ENCODE results near the gene IL1RAP.

The IL1RAP gene

GRCh38 chr3:190620886-190621608 is 107.2 kb downstream of the IL1RAP start:
- Histone ChIP-seq H3K4me3 (ENCODE audit: low read length) (no peak overlapping the region), H3K36me3 (ENCODE audit: control insufficient read depth, insufficient read depth, low read length) (no peaks in the 10 kb centered on the region), H3K9me3 (ENCODE audit: control insufficient read depth, insufficient read depth, low read length) (no peaks in the 10 kb centered on the region), H3K4me1 (ENCODE audit: control insufficient read depth, insufficient read depth, low read length) (no peaks in the 10 kb centered on the region), H3K27ac (ENCODE audit: low read length) (no peak overlapping the region), H3K27me3 (ENCODE audit: control insufficient read depth, insufficient read depth, low read length) (no peaks in the 10 kb centered on the region)
- no CpG with 5 or more reads among the region's 1 CpG for WGBS (ENCODE audit: insufficient coverage, insufficient read length)
- no peak for DNase-seq (ENCODE audit: low read depth, low spot score)

- no peak for DNase-seq (ENCODE audit: low read depth, low spot score)
- Histone ChIP-seq H3K4me1 (ENCODE audit: control insufficient read depth, insufficient read depth, low read length) (no peaks in the 10 kb centered on the region), H3K9me3 (ENCODE audit: control insufficient read depth, insufficient read depth, low read length) (no peaks in the 10 kb centered on the region), H3K36me3 (ENCODE audit: control insufficient read depth, insufficient read depth, low read length) (no peaks in the 10 kb centered on the region), H3K27me3 (ENCODE audit: control insufficient read depth, insufficient read depth, low read length) (no peaks in the 10 kb centered on the region), H3K4me3 (ENCODE audit: low read length) (no peak overlapping the region), H3K27ac (ENCODE audit: low read length) (no peak overlapping the region)
- WGBS (ENCODE audit: insufficient coverage, insufficient read length) = no CpG with 5 or more reads among the region's 3 CpGs
These were observed 108.0 kb downstream of the IL1RAP start for GRCh38 chr3:190621927-190622326.

- WGBS (ENCODE audit: insufficient coverage, insufficient read length) = no CpG with 5 or more reads among the region's 5 CpGs
- Histone ChIP-seq H3K27me3 (ENCODE audit: control insufficient read depth, insufficient read depth, low read length) (no peaks in the 10 kb centered on the region), H3K36me3 (ENCODE audit: control insufficient read depth, insufficient read depth, low read length) (no peaks in the 10 kb centered on the region), H3K9me3 (ENCODE audit: control insufficient read depth, insufficient read depth, low read length) (no peaks in the 10 kb centered on the region), H3K4me3 (ENCODE audit: low read length) (no peak overlapping the region), H3K4me1 (ENCODE audit: control insufficient read depth, insufficient read depth, low read length) (no peaks in the 10 kb centered on the region), H3K27ac (ENCODE audit: low read length) (no peak overlapping the region)
- no peak for DNase-seq (ENCODE audit: low read depth, low spot score)
These were observed 110.4 kb downstream of the IL1RAP start for GRCh38 chr3:190624282-190624681.

GRCh38 chr3:190626951-190627620 is 113.2 kb downstream of the IL1RAP start:
- Histone ChIP-seq H3K4me1 (ENCODE audit: control insufficient read depth, insufficient read depth, low read length) (no peaks in the 10 kb centered on the region), H3K27me3 (ENCODE audit: control insufficient read depth, insufficient read depth, low read length) (no peaks in the 10 kb centered on the region), H3K36me3 (ENCODE audit: control insufficient read depth, insufficient read depth, low read length) (no peaks in the 10 kb centered on the region), H3K9me3 (ENCODE audit: control insufficient read depth, insufficient read depth, low read length) (no peaks in the 10 kb centered on the region), H3K4me3 (ENCODE audit: low read length) (no peak overlapping the region), H3K27ac (ENCODE audit: low read length) (no peak overlapping the region)
- no peak for DNase-seq (ENCODE audit: low read depth, low spot score)
- no CpG with 5 or more reads among the region's 7 CpGs for WGBS (ENCODE audit: insufficient coverage, insufficient read length)

- Histone ChIP-seq H3K36me3 (ENCODE audit: control insufficient read depth, insufficient read depth, low read length) (no peaks in the 10 kb centered on the region), H3K27ac (ENCODE audit: low read length) (no peak overlapping the region), H3K4me1 (ENCODE audit: control insufficient read depth, insufficient read depth, low read length) (no peaks in the 10 kb centered on the region), H3K9me3 (ENCODE audit: control insufficient read depth, insufficient read depth, low read length) (no peaks in the 10 kb centered on the region), H3K4me3 (ENCODE audit: low read length) (no peak overlapping the region), H3K27me3 (ENCODE audit: control insufficient read depth, insufficient read depth, low read length) (no peaks in the 10 kb centered on the region)
- WGBS (ENCODE audit: insufficient coverage, insufficient read length) = no CpG with 5 or more reads among the region's 4 CpGs
- DNase-seq (ENCODE audit: low read depth, low spot score) = no peak
These were observed 115.2 kb downstream of the IL1RAP start for GRCh38 chr3:190629088-190629487.

GRCh38 chr3:190631295-190631694 is 117.4 kb downstream of the IL1RAP start:
- no peak for DNase-seq (ENCODE audit: low read depth, low spot score)
- no peak overlapping the region for H3K4me3 ChIP-seq (ENCODE audit: low read length)
- no peaks in the 10 kb centered on the region for H3K36me3 ChIP-seq (ENCODE audit: control insufficient read depth, insufficient read depth, low read length)
- H3K27ac ChIP-seq (ENCODE audit: low read length) = no peak overlapping the region
- no CpG with 5 or more reads among the region's 2 CpGs for WGBS (ENCODE audit: insufficient coverage, insufficient read length)
- no peaks in the 10 kb centered on the region for H3K9me3 ChIP-seq (ENCODE audit: control insufficient read depth, insufficient read depth, low read length)
- no peaks in the 10 kb centered on the region for H3K27me3 ChIP-seq (ENCODE audit: control insufficient read depth, insufficient read depth, low read length)
- H3K4me1 ChIP-seq (ENCODE audit: control insufficient read depth, insufficient read depth, low read length) = no peaks in the 10 kb centered on the region

GRCh38 chr3:190641564-190641963 is 127.7 kb downstream of the IL1RAP start:
- no peak for DNase-seq (ENCODE audit: low read depth, low spot score)
- no peaks in the 10 kb centered on the region for H3K9me3 ChIP-seq (ENCODE audit: control insufficient read depth, insufficient read depth, low read length)
- peaks cover 1% of the 10 kb centered on the region; the same call in 1 of the 2 replicates for H3K4me1 ChIP-seq (ENCODE audit: control insufficient read depth, insufficient read depth, low read length)
- H3K4me3 ChIP-seq (ENCODE audit: low read length) = no peak overlapping the region
- no CpG with 5 or more reads among the region's 3 CpGs for WGBS (ENCODE audit: insufficient coverage, insufficient read length)
- H3K27me3 ChIP-seq (ENCODE audit: control insufficient read depth, insufficient read depth, low read length) = no peaks in the 10 kb centered on the region
- H3K36me3 ChIP-seq (ENCODE audit: control insufficient read depth, insufficient read depth, low read length) = no peaks in the 10 kb centered on the region
- H3K27ac ChIP-seq (ENCODE audit: low read length) = no peak overlapping the region

- H3K27me3 ChIP-seq (ENCODE audit: control insufficient read depth, insufficient read depth, low read length) = no peaks in the 10 kb centered on the region
- no peak for DNase-seq (ENCODE audit: low read depth, low spot score)
- H3K4me1 ChIP-seq (ENCODE audit: control insufficient read depth, insufficient read depth, low read length) = peaks cover 1% of the 10 kb centered on the region; the same call in 1 of the 2 replicates
- H3K4me3 ChIP-seq (ENCODE audit: low read length) = no peak overlapping the region
- no CpG with 5 or more reads among the region's 6 CpGs for WGBS (ENCODE audit: insufficient coverage, insufficient read length)
- no peaks in the 10 kb centered on the region for H3K9me3 ChIP-seq (ENCODE audit: control insufficient read depth, insufficient read depth, low read length)
- no peak overlapping the region for H3K27ac ChIP-seq (ENCODE audit: low read length)
- H3K36me3 ChIP-seq (ENCODE audit: control insufficient read depth, insufficient read depth, low read length) = no peaks in the 10 kb centered on the region
These were observed 128.1 kb downstream of the IL1RAP start for GRCh38 chr3:190642016-190642415.

GRCh38 chr3:190644035-190644434 is 130.2 kb downstream of the IL1RAP start:
- no peaks in the 10 kb centered on the region for H3K27me3 ChIP-seq (ENCODE audit: control insufficient read depth, insufficient read depth, low read length)
- no CpG with 5 or more reads among the region's 2 CpGs for WGBS (ENCODE audit: insufficient coverage, insufficient read length)
- no peaks in the 10 kb centered on the region for H3K36me3 ChIP-seq (ENCODE audit: control insufficient read depth, insufficient read depth, low read length)
- H3K4me3 ChIP-seq (ENCODE audit: low read length) = no peak overlapping the region
- no peak overlapping the region for H3K27ac ChIP-seq (ENCODE audit: low read length)
- DNase-seq (ENCODE audit: low read depth, low spot score) = no peak
- H3K4me1 ChIP-seq (ENCODE audit: control insufficient read depth, insufficient read depth, low read length) = peaks cover 1% of the 10 kb centered on the region; the same call in 1 of the 2 replicates
- no peaks in the 10 kb centered on the region for H3K9me3 ChIP-seq (ENCODE audit: control insufficient read depth, insufficient read depth, low read length)

- Histone ChIP-seq H3K4me1 (ENCODE audit: control insufficient read depth, insufficient read depth, low read length) (peaks cover 1% of the 10 kb centered on the region; the same call in 1 of the 2 replicates), H3K36me3 (ENCODE audit: control insufficient read depth, insufficient read depth, low read length) (no peaks in the 10 kb centered on the region), H3K27me3 (ENCODE audit: control insufficient read depth, insufficient read depth, low read length) (no peaks in the 10 kb centered on the region), H3K27ac (ENCODE audit: low read length) (no peak overlapping the region), H3K9me3 (ENCODE audit: control insufficient read depth, insufficient read depth, low read length) (no peaks in the 10 kb centered on the region), H3K4me3 (ENCODE audit: low read length) (no peak overlapping the region)
- no CpG with 5 or more reads among the region's 5 CpGs for WGBS (ENCODE audit: insufficient coverage, insufficient read length)
- no peak for DNase-seq (ENCODE audit: low read depth, low spot score)
These were observed 130.9 kb downstream of the IL1RAP start for GRCh38 chr3:190644766-190645165.
